Uterus (tissue), 4 donors: Measurements from ENCODE around the gene MTG2. TPM values are rescaled to one million over a fixed set of nuclear protein-coding genes. Genes with fewer than 3 reads are reported as not detected.

Experiments used
- DNase-seq, 2 donors: peaks; one replicate each; pipeline ENCODE4 v3.0.0-alpha.2; 2019 to 2020
- H3K27ac ChIP-seq, 2 donors: fragments of 200-600 bp; sonication (generic); 1 replicate in 1 of 2; 2 replicates in 1 of 2; pipeline ENCODE4 v1.5.1; 2016 to 2018
- H3K27me3 ChIP-seq, 2 donors: fragments of 200-600 bp; sonication (generic); one replicate each; pipeline ENCODE4 v1.5.1; 2018 to 2019; ENCODE audit warnings: control low read depth in 1 of 2
- H3K36me3 ChIP-seq, 2 donors: fragments of 200-600 bp; sonication (generic); one replicate each; pipeline ENCODE4 v1.5.1; 2019; ENCODE audit warnings: control low read depth in 1 of 2
- H3K4me1 ChIP-seq, 2 donors: fragments of 200-600 bp; sonication (generic); one replicate each; pipeline ENCODE4 v1.5.1; 2018 to 2019; ENCODE audit warnings: control low read depth in 1 of 2
- H3K4me3 ChIP-seq, 2 donors: fragments of 200-600 bp; sonication (generic); 1 replicate in 1 of 2; 2 replicates in 1 of 2; pipeline ENCODE4 v1.5.1; 2018 to 2019; ENCODE audit warnings: mild to moderate bottlenecking in 1 of 2
- H3K9me3 ChIP-seq, 2 donors: fragments of 200-600 bp; sonication (generic); one replicate each; pipeline ENCODE4 v1.5.1; 2019; ENCODE audit warnings: control low read depth in 1 of 2
- CTCF ChIP-seq, 4 experiments: fragments of 200-600 bp in 2 of 4; fragments of 450-650 bp in 2 of 4; sonication (generic) in 2 of 4; IDR thresholded peaks; one replicate each; pipeline ENCODE4 v1.5.1; 2016 to 2019; ENCODE audit warnings: antibody characterized with exemption in 4 of 4, mild to moderate bottlenecking in 2 of 4, moderate library complexity in 1 of 4
- POLR2A ChIP-seq, 2 donors: fragments of 450-650 bp; IDR thresholded peaks; one replicate each; pipeline ENCODE4 v1.6.1; 2016; ENCODE audit warnings: antibody characterized with exemption in 2 of 2, mild to moderate bottlenecking in 1 of 2, moderate library complexity in 1 of 2
- intact Hi-C: fragments of 100-400 bp; cut with DNase I; formaldehyde crosslinking; loops from one replicate; pipeline ENCODE4 v1.15.1; 2023; ENCODE audit warnings: low total_unique reads
- total RNA-seq, 4 donors: library from RNA; depleted of rRNA in 3 of 4; stranded (reverse); fragments of >200 nt in 3 of 4; gene quantifications; one replicate each; pipeline versions ENCODE4 v1.1.0 to v1.2.4, GENCODE V29; 2014 to 2023
- donor health status: DM: yes; HTN: yes; CAD: no.

Gene MTG2
- total RNA-seq, 4 donors from 2014 or later, result 0.59 to 38.5 (median 22.7) TPM

DNA sequence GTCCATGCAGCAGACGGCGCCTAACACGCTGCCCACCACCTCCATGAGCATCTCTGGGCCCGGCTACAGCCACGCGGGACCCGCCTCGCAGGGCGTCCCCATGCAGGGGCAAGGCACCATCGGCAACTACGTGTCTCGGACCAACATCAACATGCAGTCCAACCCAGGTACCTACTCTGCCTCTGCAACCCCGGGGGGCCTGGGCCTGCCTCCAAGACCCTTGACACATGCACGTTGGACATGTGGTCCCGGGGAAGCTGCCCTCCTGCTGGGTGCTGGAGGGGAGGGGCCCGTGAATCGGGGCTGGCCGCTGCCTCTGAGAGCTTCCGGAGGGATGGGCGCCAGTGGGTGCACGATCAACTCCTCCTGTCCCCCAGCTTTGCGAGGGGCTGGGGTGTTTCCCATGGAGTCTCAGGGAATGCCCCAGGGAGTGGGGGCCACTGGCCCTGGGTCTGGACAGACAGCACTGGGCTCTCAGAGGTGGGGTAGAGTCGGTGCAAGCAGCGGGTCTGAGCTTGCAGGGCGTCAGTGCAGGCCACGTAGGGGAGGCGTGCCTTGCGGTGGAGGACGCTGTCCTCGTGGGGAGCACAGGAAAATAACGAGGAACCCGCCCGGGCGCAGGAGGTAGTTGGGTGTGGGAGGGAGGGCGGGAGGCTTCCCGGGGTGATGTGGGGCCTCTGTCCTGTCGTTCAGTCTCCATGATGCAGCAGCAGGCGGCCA, 19.9 kb upstream of the MTG2 start:
- Histone ChIP-seq H3K9me3 (no peaks in the 10 kb centered on the region), H3K27me3 (no peaks in the 10 kb centered on the region), H3K36me3 (no peaks in the 10 kb centered on the region), H3K4me3 (no peak overlapping the region), H3K4me1 (no peaks in the 10 kb centered on the region), H3K27ac (no peak overlapping the region)
- TF ChIP-seq CTCF (IDR thresholded peaks at IDR 0.05) (no peak), POLR2A (IDR thresholded peaks at IDR 0.05) (no peak)
- intact Hi-C loops, result no loop called here
- no peak for DNase-seq

DNA sequence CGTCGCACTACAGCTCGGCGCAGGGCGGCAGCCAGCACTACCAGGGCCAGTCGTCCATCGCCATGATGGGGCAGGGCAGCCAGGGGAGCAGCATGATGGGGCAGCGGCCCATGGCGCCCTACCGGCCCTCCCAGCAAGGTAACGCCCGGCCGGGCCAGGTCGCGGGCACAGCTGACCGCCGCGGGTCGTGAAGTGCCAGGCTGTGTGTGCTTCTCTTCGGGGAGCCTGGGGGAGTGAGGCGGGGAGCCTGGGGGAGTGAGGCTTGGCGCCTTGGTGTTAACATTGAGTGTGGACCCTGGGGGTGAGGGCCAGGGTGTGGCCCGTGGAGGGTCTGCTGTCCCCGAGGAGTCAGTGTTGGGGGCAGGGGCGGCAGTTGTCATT, 19.4 kb upstream of the MTG2 start:
- intact Hi-C loops, result no loop called here
- Histone ChIP-seq H3K4me1 (no peaks in the 10 kb centered on the region), H3K36me3 (no peaks in the 10 kb centered on the region), H3K27me3 (no peaks in the 10 kb centered on the region), H3K9me3 (no peaks in the 10 kb centered on the region), H3K4me3 (no peak overlapping the region), H3K27ac (no peak overlapping the region)
- no peak for DNase-seq
- TF ChIP-seq CTCF (IDR thresholded peaks at IDR 0.05) (no peak), POLR2A (IDR thresholded peaks at IDR 0.05) (no peak)

- Histone ChIP-seq H3K4me1 (no peaks in the 10 kb centered on the region), H3K36me3 (no peaks in the 10 kb centered on the region), H3K27ac (no peak overlapping the region), H3K9me3 (no peaks in the 10 kb centered on the region), H3K27me3 (no peaks in the 10 kb centered on the region), H3K4me3 (no peak overlapping the region)
- TF ChIP-seq CTCF (IDR thresholded peaks at IDR 0.05), result no peak
- TF ChIP-seq POLR2A (IDR thresholded peaks at IDR 0.05), result no peak
- intact Hi-C loops, result no loop called here
- DNase-seq, result no peak
Measured at GRCh38 chr20:62163986-62164762, 18.7 kb upstream of the MTG2 start.

DNA sequence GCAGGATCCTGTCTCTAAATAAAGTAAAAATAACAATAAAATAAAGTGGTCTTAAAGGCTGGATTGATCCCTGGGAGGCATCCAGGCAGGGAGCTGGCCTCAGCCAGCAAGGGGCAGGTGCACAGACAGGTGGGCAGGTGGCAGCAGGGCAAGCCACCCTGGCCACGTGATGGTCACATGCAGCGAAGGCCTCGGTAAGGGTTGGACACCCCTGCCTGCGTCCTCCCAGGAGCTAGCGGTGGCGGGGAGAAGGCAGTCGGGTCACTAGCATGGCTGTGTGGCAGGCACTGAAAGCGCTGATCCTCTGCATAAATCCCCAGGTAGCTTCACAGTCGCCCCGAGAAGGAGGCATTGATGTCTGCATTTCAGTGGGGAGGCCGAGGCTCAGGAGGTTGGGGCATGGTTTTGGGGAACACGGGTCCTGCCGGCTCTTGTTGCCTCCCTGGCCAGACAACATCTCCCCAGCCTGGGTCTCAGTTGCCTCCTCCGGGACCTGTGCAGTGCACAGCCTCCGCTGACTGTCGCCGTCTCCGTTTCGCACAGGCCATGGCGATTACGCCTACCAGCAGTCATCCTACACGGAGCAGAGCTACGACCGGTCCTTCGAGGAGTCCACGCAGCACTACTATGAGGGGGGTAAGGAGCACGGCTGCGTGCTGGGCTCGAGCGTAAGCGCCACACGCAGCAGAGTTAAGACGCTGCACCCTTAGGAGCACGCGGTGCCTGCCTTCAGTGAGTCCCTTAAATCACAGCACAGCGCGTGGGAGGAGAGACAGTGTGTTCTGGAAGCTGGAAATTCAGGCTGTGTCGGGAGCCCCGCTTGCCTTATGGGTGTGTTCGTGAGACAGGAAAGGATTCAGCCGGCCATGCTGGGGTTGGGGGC, 17.7 kb upstream of the MTG2 start:
- H3K4me1 ChIP-seq, result no peaks in the 10 kb centered on the region
- no peaks in the 10 kb centered on the region for H3K27me3 ChIP-seq
- no peaks in the 10 kb centered on the region for H3K9me3 ChIP-seq
- no peak for DNase-seq
- intact Hi-C loops, result no loop called here
- no peak overlapping the region for H3K4me3 ChIP-seq
- H3K27ac ChIP-seq, result no peak overlapping the region
- no peaks in the 10 kb centered on the region for H3K36me3 ChIP-seq
- TF ChIP-seq CTCF (IDR thresholded peaks at IDR 0.05), result no peak
- TF ChIP-seq POLR2A (IDR thresholded peaks at IDR 0.05), result no peak
